ENCODE data around the gene NT5C1B.
"Not testable (repeated sequence)": the region's sequence is repeated elsewhere in the genome, so short reads cannot be mapped to it uniquely, and the experiment has no call there.

The NT5C1B gene

GRCh38 chr2:18589354-18589753 is at the start of gene NT5C1B:
NT5C1B (minus strand) TSS chr2:18589569; CDS start chr2:18589468, 101 bp downstream.
- ChIA-PET POLR2A (no interaction called here), CTCF (interaction anchor here (1.2 kb wide), 1 partner anchor 16 kb away, joined by 3 read pairs; no protein-coding TSS in a partner anchor)
- no peak for DNase-seq (ENCODE audit: extremely low spot score)
- no peak for TF ChIP-seq CTCF (IDR thresholded peaks at IDR 0.05; ENCODE audit: control extremely low read depth, extremely low read depth, low read depth, missing control alignments)

GRCh38 chr2:18637196-18637595 is 47.8 kb upstream of the NT5C1B start:
- TF ChIP-seq CTCF (IDR thresholded peaks at IDR 0.05; ENCODE audit: control extremely low read depth, extremely low read depth, low read depth, missing control alignments): no peak
- no peak for DNase-seq (ENCODE audit: extremely low spot score)
- ChIA-PET POLR2A (no interaction called here), CTCF (interaction anchor here (1.2 to 1.9 kb wide), 2 partner anchors 19 to 32 kb away, joined by 3 to 4 read pairs; no protein-coding TSS in a partner anchor)

- POLR2A ChIA-PET; CTCF ChIA-PET; DNase-seq (ENCODE audit: extremely low spot score): not testable (repeated sequence)
Observed at GRCh38 chr2:18632699-18633098, 43.3 kb upstream of the NT5C1B start.

GRCh38 chr2:18630941-18631340 is 41.6 kb upstream of the NT5C1B start:
- DNase-seq (ENCODE audit: extremely low spot score): no peak
- ChIA-PET POLR2A (no interaction called here), CTCF (interaction anchor here (1.3 kb wide), 1 partner anchor 14 kb away, joined by 4 read pairs; no protein-coding TSS in a partner anchor)
- TF ChIP-seq CTCF (IDR thresholded peaks at IDR 0.05; ENCODE audit: control extremely low read depth, extremely low read depth, low read depth, missing control alignments): no peak

- no peak for DNase-seq (ENCODE audit: extremely low spot score)
- POLR2A ChIA-PET: no interaction called here
- no peak for TF ChIP-seq CTCF (IDR thresholded peaks at IDR 0.05; ENCODE audit: control extremely low read depth, extremely low read depth, low read depth, missing control alignments)
- CTCF ChIA-PET: interaction anchor here (1.3 kb wide), 1 partner anchor 15 kb away, joined by 4 read pairs; no protein-coding TSS in a partner anchor
Observed at GRCh38 chr2:18630541-18630940, 41.2 kb upstream of the NT5C1B start.

GRCh38 chr2:18630101-18630500 is 40.7 kb upstream of the NT5C1B start:
- no peak for TF ChIP-seq CTCF (IDR thresholded peaks at IDR 0.05; ENCODE audit: control extremely low read depth, extremely low read depth, low read depth, missing control alignments)
- ChIA-PET POLR2A (no interaction called here), CTCF (interaction anchor here (1.3 kb wide), 1 partner anchor 15 kb away, joined by 4 read pairs; no protein-coding TSS in a partner anchor)
- DNase-seq (ENCODE audit: extremely low spot score): no peak

GRCh38 chr2:18626958-18627650 is 37.7 kb upstream of the NT5C1B start:
- CTCF ChIA-PET: interaction anchor here (1.1 kb wide), 1 partner anchor 13 kb away, joined by 4 read pairs; no protein-coding TSS in a partner anchor
- no peak for DNase-seq (ENCODE audit: extremely low spot score)

More at GRCh38 chr2:18626958-18627650, 37.7 kb upstream of the NT5C1B start:
- POLR2A ChIA-PET: no interaction called here
- TF ChIP-seq CTCF (IDR thresholded peaks at IDR 0.05; ENCODE audit: control extremely low read depth, extremely low read depth, low read depth, missing control alignments): no peak

Measured in GM10248 (cell line).